KG1 (cell line): ENCODE measurements around the gene FSIP1.

Experiments used
- DNase-seq: peaks from one replicate; lab custom pipeline; 2025; lab: John Stamatoyannopoulos, UW

FSIP1 gene

GRCh38 chr15:39645138-39645975, 137.3 kb downstream of the FSIP1 start:
- DNase-seq: no peak

DNA sequence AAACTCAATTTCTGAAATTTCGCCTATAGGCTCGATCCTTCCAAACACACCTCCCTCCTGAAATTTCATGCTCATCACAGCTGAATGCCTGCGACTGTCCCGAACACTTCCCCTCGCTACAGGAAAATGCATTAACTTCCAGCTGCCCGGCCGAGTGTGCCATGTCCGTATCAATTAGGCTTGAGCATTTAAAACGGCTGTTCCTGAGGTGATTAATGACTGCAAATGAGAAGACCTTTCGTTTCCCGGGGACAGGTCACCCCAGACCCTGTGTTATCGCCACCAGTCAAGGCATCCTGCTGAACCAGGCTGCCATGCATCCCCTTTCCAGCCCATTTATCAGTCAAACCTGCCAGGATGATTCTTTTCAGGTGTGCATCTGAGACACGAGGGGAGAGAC, 138.5 kb downstream of the FSIP1 start:
- no peak for DNase-seq

GRCh38 chr15:39643727-39644126, 138.9 kb downstream of the FSIP1 start:
- no peak for DNase-seq

DNA sequence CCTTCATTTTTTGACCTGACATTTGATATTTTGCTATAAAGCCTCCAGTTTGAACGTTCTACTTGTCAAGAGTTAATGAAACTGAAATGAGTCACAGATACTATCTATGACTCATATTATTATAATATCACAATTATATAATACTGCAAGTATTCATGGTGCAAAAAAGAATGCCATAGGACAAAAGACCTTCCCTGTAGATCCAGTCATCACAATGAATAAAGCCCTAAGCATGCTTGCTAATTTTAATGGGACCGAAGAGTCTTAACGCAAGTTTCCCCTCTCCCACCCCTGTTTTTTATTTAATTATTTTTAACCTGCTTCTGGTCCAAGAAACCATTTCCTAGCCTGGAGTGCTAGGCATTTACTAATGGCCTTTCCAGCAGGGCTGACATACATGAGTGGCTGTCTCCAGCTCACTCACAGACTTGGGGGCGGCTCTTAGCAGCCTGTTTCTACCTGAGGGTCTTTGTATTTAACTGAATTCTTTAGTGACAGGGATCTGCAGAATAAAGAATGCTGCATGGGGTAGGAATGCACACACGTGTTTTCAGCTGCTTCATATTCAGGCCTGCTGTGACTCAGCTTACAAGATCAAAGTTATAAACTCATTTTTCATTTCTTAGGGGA, 140.5 kb downstream of the FSIP1 start:
- no peak for DNase-seq

GRCh38 chr15:39641191-39641889, 141.3 kb downstream of the FSIP1 start:
- no peak for DNase-seq

DNA sequence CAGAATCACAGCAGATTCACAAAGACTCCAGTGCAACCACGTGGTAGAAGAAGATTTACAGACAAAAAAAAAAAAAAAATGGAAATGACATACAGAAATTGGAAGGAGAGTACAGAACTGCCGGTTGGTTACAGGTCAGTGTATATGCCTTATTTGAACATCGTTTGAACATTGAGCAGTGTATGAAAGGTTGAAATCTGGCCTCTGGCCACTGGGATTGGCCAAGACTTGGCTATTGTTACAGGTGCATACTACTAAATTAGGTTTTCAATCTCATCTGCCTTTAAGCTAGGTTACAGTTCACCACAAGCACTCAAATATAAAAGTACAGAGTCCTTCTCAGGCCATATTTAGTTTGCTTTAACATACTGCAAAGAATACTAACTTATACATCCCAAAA, 142.0 kb downstream of the FSIP1 start:
- no peak for DNase-seq

DNA sequence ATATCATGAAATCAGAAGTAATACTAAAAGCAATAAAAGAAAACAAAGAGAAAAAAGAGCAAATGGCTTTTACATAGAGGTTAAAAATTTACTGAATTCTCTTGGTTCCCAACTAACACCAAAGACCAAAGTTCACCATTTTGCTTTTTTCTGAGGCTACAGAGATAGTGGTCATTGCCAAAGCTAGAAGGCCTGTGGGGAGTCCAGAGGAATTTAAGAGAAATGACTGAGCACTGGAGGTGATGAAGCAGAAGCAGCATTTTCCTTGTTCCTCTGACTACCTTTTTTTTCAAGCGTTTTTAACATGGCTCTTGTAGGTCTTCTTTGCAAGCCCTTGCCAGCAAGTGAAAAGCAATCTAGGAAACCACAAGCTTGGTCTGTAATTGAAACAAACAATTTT, 143.6 kb downstream of the FSIP1 start:
- DNase-seq: no peak

- no peak for DNase-seq
Measured at GRCh38 chr15:39638041-39638440, 144.6 kb downstream of the FSIP1 start.

DNA sequence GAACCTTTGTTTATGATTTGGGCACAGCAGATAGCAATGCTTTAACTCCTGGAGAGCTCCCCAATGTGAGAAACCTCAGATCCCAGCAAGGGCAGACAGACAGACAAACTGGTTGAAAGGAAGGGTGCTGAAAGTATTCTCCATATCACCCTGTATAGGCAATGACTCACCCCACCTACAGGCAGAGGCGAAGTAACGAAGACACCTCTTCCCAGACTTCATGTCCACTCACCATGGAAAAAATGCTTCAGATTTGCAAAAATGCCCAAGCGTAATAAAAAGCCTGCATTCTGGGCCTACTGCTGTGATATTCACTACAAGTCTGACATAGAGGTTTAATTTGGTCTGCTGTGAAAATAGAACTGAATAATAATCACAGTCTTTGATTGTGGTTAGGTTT, 151.3 kb downstream of the FSIP1 start:
- DNase-seq: no peak

DNA sequence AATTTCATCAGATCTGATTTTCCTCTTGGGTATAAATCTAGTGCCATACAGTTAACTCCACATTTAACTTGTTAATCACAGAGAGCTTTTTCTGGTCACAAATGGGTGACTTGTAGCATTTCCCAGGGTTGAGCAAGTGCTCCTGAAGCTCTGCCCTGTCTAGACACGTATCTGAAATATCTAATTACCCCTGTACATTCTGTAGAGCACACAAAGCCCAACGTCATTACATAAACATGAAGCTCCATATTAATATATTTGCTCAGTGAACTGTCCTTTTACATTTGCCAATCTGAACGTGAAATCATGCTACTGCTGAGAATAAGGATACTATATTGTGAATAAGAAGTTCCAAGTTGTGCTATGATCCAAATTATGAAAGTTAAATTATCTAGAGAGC, 152.7 kb downstream of the FSIP1 start:
- DNase-seq: no peak

GRCh38 chr15:39629371-39629770, 153.3 kb downstream of the FSIP1 start:
- DNase-seq: peak; percentile 25

DNA sequence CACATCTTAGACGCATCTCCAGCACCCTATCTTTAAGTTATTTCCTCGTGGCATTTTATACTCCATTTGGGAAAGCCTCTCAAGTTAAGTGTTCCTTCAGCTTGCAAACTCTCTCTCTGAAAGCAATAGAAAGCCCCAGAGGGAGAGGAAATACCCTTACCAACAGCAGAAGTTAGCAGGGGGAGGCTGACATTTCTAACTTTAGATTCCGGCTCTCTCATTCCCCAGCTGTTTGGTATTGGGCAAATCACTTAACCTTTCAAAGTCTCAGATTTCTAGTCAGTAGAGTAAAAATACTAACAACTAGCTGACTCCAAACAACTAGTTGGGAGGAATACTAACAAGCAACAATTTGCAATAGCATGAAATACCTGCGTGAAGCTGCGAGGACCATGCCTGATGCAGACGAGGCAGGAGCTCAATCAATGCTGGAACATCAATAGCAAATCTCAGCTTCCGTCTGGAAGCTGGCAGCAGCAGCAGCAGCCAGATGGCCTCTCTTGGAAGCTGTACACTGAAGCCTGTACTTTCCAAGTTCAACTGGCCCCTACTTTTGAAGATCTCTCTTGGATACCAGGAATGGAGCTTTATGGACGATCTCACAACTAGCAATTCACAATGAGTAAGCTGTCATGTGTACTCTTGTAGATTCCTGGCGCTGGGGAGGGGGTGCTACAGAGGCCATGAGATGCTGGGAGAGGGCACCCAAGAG, 153.9 kb downstream of the FSIP1 start:
- no peak for DNase-seq

GRCh38 chr15:39628144-39628508, 154.5 kb downstream of the FSIP1 start:
- no peak for DNase-seq

DNA sequence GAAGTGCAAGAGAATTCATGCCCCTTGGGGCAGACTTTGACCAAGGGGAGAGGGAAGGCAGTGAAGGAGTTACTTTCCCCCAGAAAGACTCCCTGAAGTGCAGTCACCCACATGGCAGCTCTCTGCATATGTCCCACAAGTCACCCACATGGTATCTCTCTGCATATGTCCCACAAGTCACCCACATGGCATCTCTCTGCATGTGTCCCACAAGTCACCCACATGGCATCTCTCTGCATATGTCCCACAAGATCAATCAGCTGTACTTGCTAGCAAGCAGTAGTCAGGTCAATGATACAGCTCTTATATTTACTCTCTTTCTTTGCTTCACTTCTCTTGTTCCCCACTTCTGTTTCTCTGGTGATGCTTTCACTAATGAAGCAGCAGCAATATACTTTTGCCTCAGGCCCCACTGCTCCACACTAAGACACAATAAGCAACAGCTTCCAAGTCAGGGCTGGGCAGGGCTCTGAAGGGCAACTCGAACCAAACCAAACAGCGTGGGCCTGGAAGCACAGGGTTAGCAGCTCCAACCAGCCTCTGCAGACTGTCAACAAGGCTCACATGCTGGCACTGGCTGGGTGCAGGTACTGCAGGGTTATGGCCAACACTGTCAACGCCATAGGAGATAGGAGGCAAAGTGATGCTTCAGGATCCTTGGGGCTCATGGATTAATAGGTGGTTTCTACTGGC, 155.0 kb downstream of the FSIP1 start:
- DNase-seq: no peak

DNA sequence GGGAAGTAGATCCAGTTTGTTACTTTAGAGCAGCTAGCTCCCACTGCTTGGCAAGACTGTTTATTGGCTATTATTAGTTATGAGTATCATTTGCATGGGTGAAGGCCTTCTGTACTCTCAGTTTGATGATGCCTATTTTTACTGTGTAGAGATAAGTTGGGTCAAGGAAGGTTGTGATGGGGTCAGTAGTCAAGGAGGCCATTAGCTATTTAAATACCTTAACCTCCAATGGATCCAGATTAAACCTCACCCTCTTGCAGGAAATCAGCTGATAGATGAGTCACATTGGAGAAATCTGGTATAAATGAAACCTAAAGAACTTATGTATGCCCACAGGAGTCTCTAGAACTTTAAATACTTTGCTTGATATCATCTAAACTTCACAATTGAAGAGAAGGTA, 156.8 kb downstream of the FSIP1 start:
- DNase-seq: no peak

DNA sequence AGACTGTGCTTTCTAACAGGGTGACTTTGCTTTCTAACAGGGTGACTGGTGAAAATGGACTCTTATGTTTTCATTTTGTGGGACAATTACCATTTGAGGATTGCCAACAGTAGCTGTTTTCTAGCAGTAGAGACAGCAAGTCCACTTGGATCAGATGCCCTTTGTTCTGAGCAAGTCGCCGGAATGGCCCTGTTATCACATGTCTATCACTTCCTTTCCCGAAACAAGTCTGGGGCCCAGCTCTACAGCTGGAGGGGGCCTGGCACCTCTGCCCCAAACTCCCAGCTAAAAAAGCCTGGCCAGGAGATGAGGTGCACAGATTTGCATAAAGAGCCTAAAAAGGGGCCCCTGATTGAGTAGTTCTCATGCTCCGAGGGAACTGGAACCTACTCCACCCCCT, 157.2 kb downstream of the FSIP1 start:
- DNase-seq: no peak

GRCh38 chr15:39624806-39625205, 157.8 kb downstream of the FSIP1 start:
- DNase-seq: peak; percentile 29

DNA sequence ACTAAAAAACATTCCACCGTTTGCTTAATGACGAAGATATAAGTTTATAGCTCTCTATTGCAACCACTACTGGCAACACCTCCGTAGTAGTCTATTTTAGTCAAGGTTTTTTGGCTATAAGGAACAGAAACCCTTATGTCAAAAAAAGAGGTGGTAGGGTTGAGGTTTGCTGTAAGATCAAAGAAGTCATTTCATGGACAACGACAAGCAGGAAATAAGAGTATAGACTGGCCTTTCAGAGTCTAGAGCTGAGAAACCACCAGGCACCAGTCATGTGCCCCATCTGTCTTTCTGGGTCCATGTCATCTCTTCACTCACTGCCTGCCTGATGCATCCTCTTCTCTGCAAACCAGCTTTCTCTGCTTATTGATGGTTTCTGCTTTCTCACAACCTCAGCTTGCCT, 159.1 kb downstream of the FSIP1 start:
- no peak for DNase-seq

DNA sequence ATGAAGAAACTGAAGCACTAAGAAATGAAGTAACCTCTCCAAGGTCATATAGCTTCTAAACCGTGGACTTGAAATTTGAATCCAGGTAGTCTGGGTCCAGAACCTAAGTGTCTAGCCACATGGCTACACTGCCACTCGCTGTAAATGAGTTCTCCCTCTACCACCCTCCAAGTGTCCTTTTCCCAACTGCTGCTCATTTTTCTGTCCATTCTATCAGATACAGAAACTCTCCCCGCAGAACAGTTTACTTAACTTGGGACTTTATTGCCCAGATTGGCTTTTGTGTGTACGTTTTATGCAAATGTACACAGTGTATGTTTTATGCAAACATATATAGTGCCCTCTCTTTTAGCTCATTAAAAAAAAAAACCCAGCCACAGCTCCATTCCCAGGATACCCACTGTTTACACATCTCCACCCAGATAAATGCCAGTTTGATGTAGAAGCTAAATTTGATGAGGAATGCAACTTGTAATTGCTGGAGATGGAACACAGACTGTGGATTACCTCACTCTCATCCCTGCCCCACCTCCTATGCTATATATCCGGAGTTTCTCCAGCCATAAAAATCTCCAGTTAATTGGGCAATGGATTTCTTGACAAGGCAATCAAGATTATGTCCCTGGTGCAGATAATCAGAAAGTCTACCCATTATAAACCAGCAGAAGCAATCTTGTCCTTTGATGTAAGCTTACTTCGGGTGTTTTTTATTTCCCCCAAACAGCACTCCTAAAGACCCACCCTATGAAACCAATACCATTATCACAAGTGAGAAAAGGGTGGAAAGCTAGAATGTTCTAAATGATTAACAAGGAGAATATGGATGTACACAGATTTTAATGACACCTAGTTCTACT, 159.8 kb downstream of the FSIP1 start:
- DNase-seq: no peak

- no peak for DNase-seq
Measured at GRCh38 chr15:39621976-39622375, 160.7 kb downstream of the FSIP1 start.

GRCh38 chr15:39621210-39621609, 161.4 kb downstream of the FSIP1 start:
- no peak for DNase-seq
